ENCODE results near the gene VASN. TPM values are rescaled to one million over a fixed set of nuclear protein-coding genes. Genes with fewer than 3 reads are reported as not detected.
A peak's percentile ranks its signal among the peaks of the same experiment; 100 is the strongest.

VASN gene
- total RNA-seq, 2 experiments from 2014 or later = not detected

- Mint-ChIP-seq H3K9me3 (no peaks in the 10 kb centered on the region), H3K27me3 (no peaks in the 10 kb centered on the region), H3K36me3 (ENCODE audit: low read depth) (peaks cover 4% of the 10 kb centered on the region), H3K27ac (no peak overlapping the region), H3K4me3 (no peak overlapping the region), H3K4me1 (ENCODE audit: low read depth) (peaks cover 3% of the 10 kb centered on the region)
- ChIA-PET CTCF (interaction anchor here (0.8 to 8.6 kb wide), 2 partner anchors 14 to 135 kb away, joined by 3 to 65 read pairs; no protein-coding TSS in a partner anchor), POLR2A (interaction anchor here (0.6 to 1.3 kb wide), 5 partner anchors 16 to 900 kb away, joined by 3 to 7 read pairs (median 4); partner anchors contain the start of gene PAM16)
- no peak for DNase-seq
- no peak for TF ChIP-seq CTCF (IDR thresholded peaks at IDR 0.05)
- intact Hi-C loops (cut with micrococcal nuclease) = no loop called here
- no peak for ATAC-seq
Measured at GRCh38 chr16:4389051-4389955, 17.7 kb downstream of the VASN start.

GRCh38 chr16:4390266-4391260 is 18.9 kb downstream of the VASN start:
- peaks cover 3% of the 10 kb centered on the region for H3K4me1 Mint-ChIP-seq (ENCODE audit: low read depth)
- CTCF ChIA-PET = interaction anchor here (0.6 to 8.6 kb wide), 2 partner anchors 13 to 135 kb away, joined by 3 to 65 read pairs; no protein-coding TSS in a partner anchor
- H3K4me3 Mint-ChIP-seq = no peak overlapping the region
- intact Hi-C loops (cut with micrococcal nuclease) = no loop called here
- no peak for TF ChIP-seq CTCF (IDR thresholded peaks at IDR 0.05)
- POLR2A ChIA-PET = interaction anchor here (0.6 to 1.3 kb wide), 6 partner anchors 15 to 901 kb away, joined by 3 to 7 read pairs (median 4); partner anchors contain the start of gene PAM16
- no peak for DNase-seq
- no peaks in the 10 kb centered on the region for H3K27me3 Mint-ChIP-seq
- H3K27ac Mint-ChIP-seq = no peak overlapping the region
- H3K9me3 Mint-ChIP-seq = no peaks in the 10 kb centered on the region
- no peak for ATAC-seq
- H3K36me3 Mint-ChIP-seq (ENCODE audit: low read depth) = peaks cover 9% of the 10 kb centered on the region

GRCh38 chr16:4391631-4392381 is 20.2 kb downstream of the VASN start:
- ChIA-PET POLR2A (interaction anchor here (1.0 to 1.1 kb wide), 2 partner anchors 20 to 120 kb away, joined by 3 read pairs; no protein-coding TSS in a partner anchor), CTCF (interaction anchor here (0.6 to 8.6 kb wide), 4 partner anchors 12 to 134 kb away, joined by 3 to 65 read pairs (median 4); no protein-coding TSS in a partner anchor)
- peak; percentile 30 for ATAC-seq
- no peak for TF ChIP-seq CTCF (IDR thresholded peaks at IDR 0.05)
- Mint-ChIP-seq H3K4me3 (no peak overlapping the region), H3K4me1 (ENCODE audit: low read depth) (peaks cover 5% of the 10 kb centered on the region), H3K27ac (no peak overlapping the region), H3K27me3 (no peaks in the 10 kb centered on the region), H3K36me3 (ENCODE audit: low read depth) (peaks cover 11% of the 10 kb centered on the region), H3K9me3 (no peaks in the 10 kb centered on the region)
- no peak for DNase-seq
- intact Hi-C loops (cut with micrococcal nuclease) = no loop called here

- TF ChIP-seq CTCF (IDR thresholded peaks at IDR 0.05) = no peak
- ChIA-PET CTCF (interaction anchor here (0.9 to 8.6 kb wide), 5 partner anchors 11 to 104 kb away, joined by 3 to 65 read pairs (median 3); no protein-coding TSS in a partner anchor), POLR2A (interaction anchor here (1.0 to 1.1 kb wide), 2 partner anchors 19 to 121 kb away, joined by 3 read pairs; no protein-coding TSS in a partner anchor)
- H3K9me3 Mint-ChIP-seq = no peaks in the 10 kb centered on the region
- H3K27ac Mint-ChIP-seq = no peak overlapping the region
- peaks cover 11% of the 10 kb centered on the region for H3K36me3 Mint-ChIP-seq (ENCODE audit: low read depth)
- intact Hi-C loops (cut with micrococcal nuclease) = no loop called here
- no peak overlapping the region for H3K4me3 Mint-ChIP-seq
- DNase-seq (no peak), ATAC-seq (no peak)
- peaks cover 5% of the 10 kb centered on the region for H3K4me1 Mint-ChIP-seq (ENCODE audit: low read depth)
- no peaks in the 10 kb centered on the region for H3K27me3 Mint-ChIP-seq
Measured at GRCh38 chr16:4392382-4393239, 21.0 kb downstream of the VASN start.

Measured in activated CD8-positive, alpha-beta T cell treated with anti-CD3 and anti-CD28 coated beads for 36 hours (primary cell).